Uterus (tissue), 4 donors: ENCODE results near the gene NIBAN1. TPM values are rescaled to one million over a fixed set of nuclear protein-coding genes. Genes with fewer than 3 reads are reported as not detected.

Source experiments
- DNase-seq, 2 donors: peaks; one replicate each; pipeline ENCODE4 v3.0.0-alpha.2; 2019 to 2020
- H3K27ac ChIP-seq, 2 donors: fragments of 200-600 bp; sonication (generic); 1 replicate in 1 of 2; 2 replicates in 1 of 2; pipeline ENCODE4 v1.5.1; 2016 to 2018
- H3K27me3 ChIP-seq, 2 donors: fragments of 200-600 bp; sonication (generic); one replicate each; pipeline ENCODE4 v1.5.1; 2018 to 2019; ENCODE audit warnings: control low read depth in 1 of 2
- H3K36me3 ChIP-seq, 2 donors: fragments of 200-600 bp; sonication (generic); one replicate each; pipeline ENCODE4 v1.5.1; 2019; ENCODE audit warnings: control low read depth in 1 of 2
- H3K4me1 ChIP-seq, 2 donors: fragments of 200-600 bp; sonication (generic); one replicate each; pipeline ENCODE4 v1.5.1; 2018 to 2019; ENCODE audit warnings: control low read depth in 1 of 2
- H3K4me3 ChIP-seq, 2 donors: fragments of 200-600 bp; sonication (generic); 1 replicate in 1 of 2; 2 replicates in 1 of 2; pipeline ENCODE4 v1.5.1; 2018 to 2019; ENCODE audit warnings: mild to moderate bottlenecking in 1 of 2
- H3K9me3 ChIP-seq, 2 donors: fragments of 200-600 bp; sonication (generic); one replicate each; pipeline ENCODE4 v1.5.1; 2019; ENCODE audit warnings: control low read depth in 1 of 2
- POLR2A ChIP-seq, 2 donors: fragments of 450-650 bp; IDR thresholded peaks; one replicate each; pipeline ENCODE4 v1.6.1; 2016; ENCODE audit warnings: antibody characterized with exemption in 2 of 2, mild to moderate bottlenecking in 1 of 2, moderate library complexity in 1 of 2
- intact Hi-C: fragments of 100-400 bp; cut with DNase I; formaldehyde crosslinking; loops from one replicate; pipeline ENCODE4 v1.15.1; 2023; ENCODE audit warnings: low total_unique reads
- total RNA-seq, 4 donors: library from RNA; depleted of rRNA in 3 of 4; stranded (reverse); fragments of >200 nt in 3 of 4; gene quantifications; one replicate each; pipeline versions ENCODE4 v1.1.0 to v1.2.4, GENCODE V29; 2014 to 2023
- TF ChIP-seq, protein P1 (sequence below), 4 experiments: fragments of 200-600 bp in 2 of 4; fragments of 450-650 bp in 2 of 4; sonication (generic) in 2 of 4; IDR thresholded peaks; one replicate each; pipeline ENCODE4 v1.5.1; 2016 to 2019; ENCODE audit warnings: antibody characterized with exemption in 4 of 4, mild to moderate bottlenecking in 2 of 4, moderate library complexity in 1 of 4
- donor health status: DM: yes; HTN: yes; CAD: no.

The NIBAN1 gene
- total RNA-seq, 4 donors from 2014 or later, result 27.2 to 46.4 (median 32.5) TPM

DNA sequence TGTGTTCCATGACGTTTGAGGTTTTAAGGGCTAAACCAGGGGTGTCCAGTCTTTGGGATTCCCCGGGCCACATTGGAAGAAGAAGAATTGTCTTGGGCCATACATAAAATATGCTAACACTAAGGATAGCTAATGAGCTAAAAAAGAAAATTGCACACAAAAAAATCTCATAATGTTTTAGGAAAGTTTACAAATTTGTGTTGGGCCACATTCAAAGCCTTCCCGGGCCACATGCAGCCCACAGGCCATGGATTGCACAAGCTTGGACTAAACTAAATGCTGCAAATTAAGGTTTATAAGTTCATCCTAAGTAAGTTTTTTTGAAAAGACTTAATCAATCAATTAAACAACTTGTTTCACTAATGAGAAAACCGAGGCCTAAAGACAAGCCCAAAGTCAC, 21.9 kb downstream of the NIBAN1 start:
- H3K4me1 ChIP-seq, result no peaks in the 10 kb centered on the region
- intact Hi-C loops, result no loop called here

DNA sequence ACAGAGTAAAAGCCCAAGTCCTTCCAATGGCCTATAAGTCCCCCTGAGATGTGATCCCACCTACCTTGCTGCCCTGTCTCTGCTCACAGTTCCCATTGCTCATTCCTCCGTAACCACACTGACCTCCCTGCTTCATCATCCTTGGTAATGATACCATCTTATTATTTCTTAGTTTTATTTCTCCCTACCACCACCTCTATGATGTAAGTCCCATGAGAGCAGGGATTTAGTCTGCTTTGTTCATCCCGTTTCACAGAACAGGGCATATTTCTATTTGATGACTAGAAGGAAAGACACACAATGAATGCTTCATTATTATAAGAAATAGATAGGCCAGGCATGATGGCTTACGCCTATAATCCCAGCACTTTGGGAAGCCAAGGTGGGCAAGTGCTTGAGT, 22.5 kb downstream of the NIBAN1 start:
- Histone ChIP-seq H3K36me3 (no peaks in the 10 kb centered on the region), H3K27me3 (no peaks in the 10 kb centered on the region), H3K4me3 (no peak overlapping the region), H3K27ac (no peak overlapping the region), H3K9me3 (no peaks in the 10 kb centered on the region), H3K4me1 (no peaks in the 10 kb centered on the region)
- TF ChIP-seq, protein P1, sequence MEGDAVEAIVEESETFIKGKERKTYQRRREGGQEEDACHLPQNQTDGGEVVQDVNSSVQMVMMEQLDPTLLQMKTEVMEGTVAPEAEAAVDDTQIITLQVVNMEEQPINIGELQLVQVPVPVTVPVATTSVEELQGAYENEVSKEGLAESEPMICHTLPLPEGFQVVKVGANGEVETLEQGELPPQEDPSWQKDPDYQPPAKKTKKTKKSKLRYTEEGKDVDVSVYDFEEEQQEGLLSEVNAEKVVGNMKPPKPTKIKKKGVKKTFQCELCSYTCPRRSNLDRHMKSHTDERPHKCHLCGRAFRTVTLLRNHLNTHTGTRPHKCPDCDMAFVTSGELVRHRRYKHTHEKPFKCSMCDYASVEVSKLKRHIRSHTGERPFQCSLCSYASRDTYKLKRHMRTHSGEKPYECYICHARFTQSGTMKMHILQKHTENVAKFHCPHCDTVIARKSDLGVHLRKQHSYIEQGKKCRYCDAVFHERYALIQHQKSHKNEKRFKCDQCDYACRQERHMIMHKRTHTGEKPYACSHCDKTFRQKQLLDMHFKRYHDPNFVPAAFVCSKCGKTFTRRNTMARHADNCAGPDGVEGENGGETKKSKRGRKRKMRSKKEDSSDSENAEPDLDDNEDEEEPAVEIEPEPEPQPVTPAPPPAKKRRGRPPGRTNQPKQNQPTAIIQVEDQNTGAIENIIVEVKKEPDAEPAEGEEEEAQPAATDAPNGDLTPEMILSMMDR (IDR thresholded peaks at IDR 0.05), result no peak
- TF ChIP-seq POLR2A (IDR thresholded peaks at IDR 0.05), result no peak
- intact Hi-C loops, result no loop called here
- DNase-seq, result no peak

More for the DNA sequence above, 21.9 kb downstream of the NIBAN1 start:
- Histone ChIP-seq H3K9me3 (no peaks in the 10 kb centered on the region), H3K4me3 (no peak overlapping the region), H3K27ac (no peak overlapping the region), H3K36me3 (no peaks in the 10 kb centered on the region), H3K27me3 (no peaks in the 10 kb centered on the region)
- DNase-seq, result no peak
- no peak for TF ChIP-seq POLR2A (IDR thresholded peaks at IDR 0.05)

GRCh38 chr1:184950906-184951305, 23.4 kb downstream of the NIBAN1 start:
- no peak for DNase-seq
- H3K4me1 ChIP-seq, result no peaks in the 10 kb centered on the region
- intact Hi-C loops, result no loop called here
- no peaks in the 10 kb centered on the region for H3K36me3 ChIP-seq
- H3K27ac ChIP-seq, result no peak overlapping the region
- no peak overlapping the region for H3K4me3 ChIP-seq
- no peaks in the 10 kb centered on the region for H3K9me3 ChIP-seq
- no peaks in the 10 kb centered on the region for H3K27me3 ChIP-seq
- no peak for TF ChIP-seq POLR2A (IDR thresholded peaks at IDR 0.05)
- TF ChIP-seq, protein P1 (IDR thresholded peaks at IDR 0.05), result no peak

DNA sequence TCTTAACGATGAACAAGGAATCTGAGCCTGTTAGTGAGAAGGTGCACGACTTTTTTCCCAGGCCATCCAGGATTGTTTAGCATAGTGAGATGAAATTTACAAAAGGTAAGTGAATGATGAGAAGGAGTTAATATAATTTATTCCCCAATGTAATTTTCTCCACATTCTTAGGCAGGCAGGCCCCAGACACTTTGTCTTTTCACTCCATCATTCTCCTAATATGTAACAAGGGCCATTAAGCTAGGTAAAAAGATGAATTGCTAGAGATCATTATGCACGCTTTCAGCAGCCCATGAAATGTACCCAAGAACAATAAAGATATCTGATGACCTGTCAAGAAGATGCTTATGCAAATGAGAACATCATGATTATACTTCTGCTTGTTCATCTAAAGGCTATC, 24.1 kb downstream of the NIBAN1 start:
- DNase-seq, result no peak
- no peaks in the 10 kb centered on the region for H3K36me3 ChIP-seq
- TF ChIP-seq, protein P1 (IDR thresholded peaks at IDR 0.05), result no peak
- no peak for TF ChIP-seq POLR2A (IDR thresholded peaks at IDR 0.05)
- H3K27ac ChIP-seq, result no peak overlapping the region
- intact Hi-C loops, result no loop called here
- no peaks in the 10 kb centered on the region for H3K4me1 ChIP-seq
- no peak overlapping the region for H3K4me3 ChIP-seq
- H3K9me3 ChIP-seq, result no peaks in the 10 kb centered on the region
- no peaks in the 10 kb centered on the region for H3K27me3 ChIP-seq

DNA sequence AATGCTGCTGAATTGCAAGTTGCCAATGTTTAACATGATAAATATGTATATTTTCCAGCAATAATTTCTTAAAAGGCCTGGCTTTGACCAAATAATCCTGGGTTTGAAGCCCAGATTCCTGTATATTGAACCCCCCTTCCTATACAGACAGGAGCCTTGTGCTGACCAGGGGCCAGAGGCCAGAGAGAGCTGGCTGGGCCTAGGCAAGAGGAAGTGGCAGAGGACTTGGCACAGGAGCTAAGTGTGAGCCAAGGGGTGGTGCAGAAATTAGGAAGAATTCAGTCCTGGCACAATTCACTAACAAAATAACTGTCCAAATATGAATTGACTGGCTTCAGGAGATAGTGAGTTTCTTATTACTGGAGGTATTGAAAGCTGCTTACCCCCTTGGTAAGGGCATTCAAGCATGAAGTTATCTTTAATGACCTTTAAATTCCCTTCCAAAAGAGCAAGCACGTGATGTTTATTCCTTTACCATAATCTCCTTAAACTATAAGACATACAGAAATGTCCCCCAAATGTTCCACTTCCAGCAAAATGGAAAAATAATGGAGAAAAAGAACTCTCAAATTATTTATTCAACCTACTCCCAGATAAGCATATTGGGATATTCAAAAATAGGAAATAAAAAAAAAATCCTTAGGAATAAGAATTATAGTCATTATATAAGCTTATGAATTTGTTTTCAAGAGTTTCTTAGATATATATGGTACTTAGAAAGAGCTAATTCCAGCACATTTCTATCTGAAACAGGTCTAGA, 26.6 kb downstream of the NIBAN1 start:
- H3K27ac ChIP-seq, result no peak overlapping the region
- intact Hi-C loops, result no loop called here
- no peaks in the 10 kb centered on the region for H3K9me3 ChIP-seq

More for the DNA sequence above, 26.6 kb downstream of the NIBAN1 start:
- Histone ChIP-seq H3K4me3 (no peak overlapping the region), H3K27me3 (no peaks in the 10 kb centered on the region), H3K4me1 (no peaks in the 10 kb centered on the region), H3K36me3 (no peaks in the 10 kb centered on the region)
- no peak for TF ChIP-seq POLR2A (IDR thresholded peaks at IDR 0.05)
- TF ChIP-seq, protein P1 (IDR thresholded peaks at IDR 0.05), result no peak
- no peak for DNase-seq
